GM21619 (cell line): ENCODE results near the gene ANKRD30A.
"Not testable (repeated sequence)": the region's sequence is repeated elsewhere in the genome, so short reads cannot be mapped to it uniquely, and the experiment has no call there.

Experiments used
- ATAC-seq: cut with Tn5 transposase; IDR thresholded peaks from one replicate; pipeline ENCODE4 v1.9.1; 2021; ENCODE audit not compliant: unreplicated experiment

Gene ANKRD30A

GRCh38 chr10:37246637-37247036, 121.2 kb downstream of the ANKRD30A start:
- no peak for ATAC-seq

DNA sequence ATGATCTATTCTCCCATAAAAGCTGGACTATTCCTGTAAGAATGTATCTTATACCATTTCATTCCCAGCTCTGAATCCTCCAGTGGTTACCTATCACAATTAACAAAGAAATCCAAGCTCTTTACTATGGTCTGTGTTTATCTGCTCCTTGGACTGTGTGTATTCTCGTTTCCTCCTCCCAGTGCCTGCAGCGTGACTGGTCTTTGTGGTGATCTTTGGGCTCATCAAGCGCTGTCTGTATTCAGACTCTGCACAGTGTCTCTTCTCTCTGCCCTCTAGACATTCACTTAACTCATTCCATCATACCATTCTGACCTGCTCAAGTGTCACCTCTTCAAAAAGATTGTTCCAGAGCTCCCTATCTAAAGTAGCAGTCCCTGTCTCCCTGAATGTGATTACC, 130.4 kb downstream of the ANKRD30A start:
- not testable (repeated sequence) for ATAC-seq

GRCh38 chr10:37263304-37263703, 137.9 kb downstream of the ANKRD30A start:
- ATAC-seq = no peak

DNA sequence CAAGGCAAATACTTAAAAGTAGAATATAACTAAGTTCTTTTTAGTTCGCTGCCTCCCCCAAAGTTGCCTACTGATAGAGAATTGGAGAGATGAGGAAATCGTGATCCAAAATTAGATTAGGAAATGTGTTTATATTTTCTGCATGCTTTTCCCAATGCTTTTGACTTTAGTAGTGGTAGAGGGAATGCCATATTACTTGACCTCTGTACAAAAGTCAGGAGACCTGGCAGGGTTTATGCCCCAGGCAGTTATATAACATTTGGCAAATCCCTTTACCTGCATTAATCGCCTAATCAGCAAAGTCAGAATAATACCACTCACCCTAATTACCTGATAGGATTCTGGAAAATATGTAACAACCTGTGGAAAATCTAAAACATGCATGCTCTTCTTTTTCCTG, 142.9 kb downstream of the ANKRD30A start:
- no peak for ATAC-seq

DNA sequence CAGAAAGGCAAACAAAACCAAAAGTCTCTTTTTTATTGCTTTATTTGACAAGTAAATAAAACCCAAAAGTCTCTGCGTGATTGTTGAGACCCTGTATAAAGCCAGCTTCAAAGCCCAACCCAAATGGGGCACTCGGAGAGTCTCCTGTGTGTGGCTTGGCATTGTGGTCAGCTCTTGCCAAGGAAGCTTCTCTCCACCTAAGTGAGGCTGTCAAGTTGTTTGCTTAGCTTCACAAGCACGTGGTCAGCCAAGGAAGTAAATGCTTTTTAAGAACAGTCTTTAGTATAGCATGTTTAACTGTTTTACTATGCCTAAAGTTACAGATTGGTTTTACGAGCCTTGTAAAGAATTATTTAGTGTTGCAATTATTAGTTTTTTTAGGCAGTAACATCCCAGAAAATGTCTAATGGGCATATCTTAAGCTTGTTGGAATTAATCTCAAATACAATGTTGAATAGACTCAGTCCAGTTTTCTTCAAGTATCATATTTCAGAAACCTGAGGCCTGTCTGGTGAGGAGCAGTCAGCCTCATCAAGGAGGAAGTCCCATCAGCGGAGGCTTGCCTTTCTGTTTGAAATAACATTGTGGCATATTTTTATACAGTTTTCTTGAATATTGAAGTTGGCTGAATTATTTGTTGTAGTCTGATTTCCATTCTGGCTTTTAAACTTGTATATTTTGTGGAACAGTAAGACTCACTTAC, 144.3 kb downstream of the ANKRD30A start:
- ATAC-seq = no peak

- no peak for ATAC-seq
These were observed 149.9 kb downstream of the ANKRD30A start for GRCh38 chr10:37275216-37275777.

GRCh38 chr10:37285063-37285462, 159.7 kb downstream of the ANKRD30A start:
- no peak for ATAC-seq

DNA sequence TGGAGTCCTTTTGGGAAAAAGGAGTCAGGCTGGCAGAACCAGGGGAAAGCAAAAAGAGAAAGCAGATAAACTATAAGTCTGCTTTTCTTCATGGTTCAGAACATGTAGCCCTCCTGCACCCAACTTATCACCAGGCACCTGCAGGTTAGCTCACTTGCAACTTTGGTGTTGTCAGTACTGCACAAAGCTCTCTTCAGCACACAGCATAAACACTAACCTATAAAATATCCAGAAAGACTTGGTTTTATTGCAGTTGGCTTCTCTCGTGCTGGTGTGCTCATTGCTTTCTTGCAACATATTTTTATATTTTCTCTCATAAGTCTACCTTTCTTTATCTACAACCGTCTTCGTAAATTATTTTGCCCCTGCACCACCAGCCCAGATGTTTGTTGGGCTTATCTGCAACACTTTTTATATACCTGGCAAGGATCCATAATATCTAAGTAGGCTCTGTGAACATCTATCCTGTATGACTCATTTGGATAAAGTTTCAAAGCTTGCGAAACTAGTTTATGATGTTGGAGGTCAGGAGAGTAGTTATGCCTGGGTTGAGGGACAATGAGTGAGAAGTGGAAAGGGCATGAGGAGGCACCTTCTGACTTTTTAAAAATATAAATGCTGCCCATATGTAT, 164.6 kb downstream of the ANKRD30A start:
- no peak for ATAC-seq

- ATAC-seq = no peak
These were observed 175.9 kb downstream of the ANKRD30A start for GRCh38 chr10:37301271-37301670.

- no peak for ATAC-seq
These were observed 178.6 kb downstream of the ANKRD30A start for GRCh38 chr10:37304036-37304435.

GRCh38 chr10:37314350-37314749, 189.0 kb downstream of the ANKRD30A start:
- no peak for ATAC-seq

GRCh38 chr10:37314862-37315261, 189.5 kb downstream of the ANKRD30A start:
- ATAC-seq = no peak

GRCh38 chr10:37344413-37344812, 219.0 kb downstream of the ANKRD30A start:
- no peak for ATAC-seq

GRCh38 chr10:37379991-37380390, 254.6 kb downstream of the ANKRD30A start:
- ATAC-seq = no peak

DNA sequence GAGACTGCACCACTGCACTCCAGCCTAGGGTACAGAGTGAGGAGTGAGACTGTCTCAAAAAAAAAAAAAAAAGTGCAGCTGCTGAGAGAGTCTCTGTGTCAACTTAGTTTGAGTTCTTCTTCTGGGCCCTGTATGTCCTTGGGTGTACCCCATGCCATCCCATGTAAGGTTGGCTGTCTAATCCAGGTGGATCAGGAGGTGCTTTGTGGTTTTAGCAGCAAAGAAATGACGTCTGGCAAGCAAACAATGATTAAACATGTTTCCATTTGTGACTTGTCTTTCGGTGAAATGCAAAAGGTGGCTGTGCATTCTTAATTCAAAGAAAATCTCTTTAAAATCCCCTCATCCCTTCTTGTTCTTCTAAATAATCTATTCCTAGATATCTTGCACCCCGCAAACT, 255.9 kb downstream of the ANKRD30A start:
- no peak for ATAC-seq

DNA sequence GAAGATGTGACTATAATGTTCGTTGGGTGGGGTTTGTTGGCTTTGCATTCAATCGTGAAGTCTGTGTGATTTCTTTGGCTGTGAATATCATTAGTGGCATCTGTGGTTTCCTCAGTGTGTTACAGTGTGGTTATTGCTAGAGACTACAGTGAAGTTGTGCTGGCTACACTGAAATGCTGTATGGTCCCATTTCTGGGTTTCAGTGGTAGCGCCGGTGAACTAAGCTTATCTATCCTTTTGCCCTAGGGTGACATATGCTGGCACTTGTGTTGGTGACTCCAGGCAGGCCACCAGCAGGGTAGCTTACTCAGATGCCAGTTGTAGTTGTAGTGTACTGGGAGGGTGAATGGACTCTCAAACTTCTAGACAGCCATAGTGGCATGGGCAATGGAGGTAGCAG, 259.5 kb downstream of the ANKRD30A start:
- no peak for ATAC-seq

GRCh38 chr10:37390926-37391325, 265.5 kb downstream of the ANKRD30A start:
- ATAC-seq = no peak

- ATAC-seq = not testable (repeated sequence)
These were observed 275.4 kb downstream of the ANKRD30A start for GRCh38 chr10:37400774-37401173.

- no peak for ATAC-seq
These were observed 275.8 kb downstream of the ANKRD30A start for GRCh38 chr10:37401225-37401624.

GRCh38 chr10:37403776-37404175, 278.4 kb downstream of the ANKRD30A start:
- no peak for ATAC-seq
